ENCODE measurements around the gene HSPA12A. TPM values are rescaled to one million over a fixed set of nuclear protein-coding genes. Genes with fewer than 3 reads are reported as not detected.

The HSPA12A gene
- total and polyA plus RNA-seq, 9 of the 15 experiments (the other 6 are each of a cell fraction or from before 2014, with no cell fraction given): 0.01 to 0.18 (median 0.04) TPM; not detected in 4

GRCh38 chr10:116697816-116698215 lies 44.5 kb downstream of the HSPA12A start:
- no peaks in the 10 kb centered on the region for H4K20me1 ChIP-seq (replicated peaks; ENCODE audit: control insufficient read depth, insufficient read depth, low read length)
- ATAC-seq: no peak
- ChIA-PET POLR2A (no interaction called here), CTCF (ENCODE audit: low intra/inter-chr PET ratio) (no interaction called here)
- no peak for DNase-seq (ENCODE audit: extremely low read depth in 1 of 4, low spot score in 3 of 4)
- no peaks in the 10 kb centered on the region for H3K9me3 ChIP-seq (replicated peaks; ENCODE audit: control insufficient read depth, insufficient read depth, low read depth, low read length)
- TF ChIP-seq MITF (IDR thresholded peaks at IDR 0.05) (no peak), ZFPM2 (CRISPR knock-in tag; IDR thresholded peaks at IDR 0.05) (no peak), ZKSCAN8 (CRISPR knock-in tag; IDR thresholded peaks at IDR 0.05) (no peak), ZBTB7A (IDR thresholded peaks at IDR 0.05; ENCODE audit: borderline replicate concordance, control insufficient read depth, low read depth, low read length) (no peak), ZFP36 (IDR thresholded peaks at IDR 0.05; ENCODE audit: low read depth, low read length, partially characterized antibody) (no peak), HDGF (IDR thresholded peaks at IDR 0.05) (no peak), ZNF174 (CRISPR knock-in tag; IDR thresholded peaks at IDR 0.05) (no peak), IFI16 (CRISPR knock-in tag; IDR thresholded peaks at IDR 0.05) (no peak), ZNF384 (IDR thresholded peaks at IDR 0.05; ENCODE audit: low read depth, low read length) (no peak), ZKSCAN1 (IDR thresholded peaks at IDR 0.05; ENCODE audit: low read depth, low read length) (no peak), SPI1 (IDR thresholded peaks at IDR 0.05; ENCODE audit: borderline replicate concordance, low read depth, low read length) (no peak), HMGXB4 (CRISPR knock-in tag; IDR thresholded peaks at IDR 0.05) (no peak), MEF2D (tag; conservative IDR thresholded peaks at IDR 0.05; ENCODE audit: low read depth) (no peak)
- TF ChIP-seq, protein P1, sequence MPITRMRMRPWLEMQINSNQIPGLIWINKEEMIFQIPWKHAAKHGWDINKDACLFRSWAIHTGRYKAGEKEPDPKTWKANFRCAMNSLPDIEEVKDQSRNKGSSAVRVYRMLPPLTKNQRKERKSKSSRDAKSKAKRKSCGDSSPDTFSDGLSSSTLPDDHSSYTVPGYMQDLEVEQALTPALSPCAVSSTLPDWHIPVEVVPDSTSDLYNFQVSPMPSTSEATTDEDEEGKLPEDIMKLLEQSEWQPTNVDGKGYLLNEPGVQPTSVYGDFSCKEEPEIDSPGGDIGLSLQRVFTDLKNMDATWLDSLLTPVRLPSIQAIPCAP (CRISPR knock-in tag; IDR thresholded peaks at IDR 0.05; ENCODE audit: borderline replicate concordance): no peak
- no peaks in the 10 kb centered on the region for H3K36me3 ChIP-seq (ENCODE audit: control insufficient read depth, insufficient read depth, low read length)
- no peak overlapping the region for H2AFZ ChIP-seq (ENCODE audit: low read depth, low read length)
- no TSS peak for BruUV-seq (replicated peaks)
- H3K4me2 ChIP-seq (ENCODE audit: insufficient read depth, low read length): no peak overlapping the region
- in situ Hi-C loops (cut with MboI): loop anchor here (25.0 kb wide), 1 partner anchor 89 kb away; no protein-coding TSS in a partner anchor
- H3K27ac ChIP-seq (ENCODE audit: extremely low read depth, low read depth, low read length): no peak overlapping the region
- intact Hi-C loops (cut with micrococcal nuclease): no loop called here
- no peak for FAIRE-seq
- no peak overlapping the region for H3K4me3 ChIP-seq
- H3K9ac ChIP-seq (ENCODE audit: insufficient read depth in 1 of 2, low read depth in 2 of 2, low read length in 2 of 2): no peak overlapping the region
- H3K9me1 ChIP-seq (ENCODE audit: control insufficient read depth, insufficient read depth, low read length): no peaks in the 10 kb centered on the region
- H3K27me3 ChIP-seq (ENCODE audit: control insufficient read depth in 2 of 2, insufficient read depth in 2 of 2, low read length in 2 of 2): no peaks in the 10 kb centered on the region; a peak in 1 of 5 replicates
- 0% methylated on average over 7 of the region's 7 CpGs for WGBS (ENCODE audit: insufficient coverage, low coverage, missing lambda C conversion rate)
- no peaks in the 10 kb centered on the region for H3K79me2 ChIP-seq (ENCODE audit: control insufficient read depth, insufficient read depth, low read length)
- H3K4me1 ChIP-seq (replicated peaks in 1 of 2; ENCODE audit: control insufficient read depth in 2 of 2, insufficient read depth in 2 of 2, low read length in 2 of 2): no peaks in the 10 kb centered on the region; a peak in 1 of 5 replicates

All from K562 (cell line).